ENCODE results near the gene ZC3HAV1.
"Not testable (repeated sequence)": the region's sequence is repeated elsewhere in the genome, so short reads cannot be mapped to it uniquely, and the experiment has no call there.

The ZC3HAV1 gene

DNA sequence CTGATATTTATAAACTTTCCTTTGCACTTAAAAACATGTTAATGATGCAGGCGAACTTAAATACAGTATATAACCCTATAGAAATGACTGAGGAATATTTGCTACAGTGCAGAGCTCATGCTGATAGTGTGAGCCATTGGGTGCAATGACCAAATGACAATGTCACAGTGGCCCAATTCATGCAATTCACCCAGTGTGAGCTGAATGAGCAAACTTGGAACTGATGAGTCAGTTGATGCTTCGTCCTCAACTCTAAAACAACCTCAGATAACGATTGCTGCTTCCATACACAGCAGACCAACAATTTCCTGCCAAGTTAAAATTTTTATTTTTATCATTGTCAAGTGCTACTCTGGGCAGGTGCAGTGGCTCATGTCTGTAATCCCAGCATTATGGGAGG lies 61.5 kb downstream of the ZC3HAV1 start:
- DNase-seq = no peak

DNA sequence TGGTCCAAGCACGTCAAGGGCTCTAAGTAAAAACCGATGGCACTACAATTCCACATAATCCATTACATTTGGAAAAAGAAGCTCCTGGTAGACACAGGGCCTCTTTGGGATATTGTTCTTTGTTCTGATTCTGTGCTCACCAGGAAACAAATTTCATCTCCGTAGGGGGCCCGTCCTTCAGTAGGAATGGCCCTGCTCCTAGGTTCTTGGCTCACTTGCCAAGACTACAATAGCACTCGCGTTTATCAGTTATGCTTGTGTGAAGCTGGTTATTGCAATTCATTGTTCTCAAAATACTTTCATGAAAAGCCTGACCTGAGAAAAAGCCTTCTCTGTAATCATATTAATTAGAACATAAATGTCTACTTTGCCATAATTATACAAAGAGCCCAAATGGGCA lies 63.4 kb downstream of the ZC3HAV1 start:
- DNase-seq = no peak

DNA sequence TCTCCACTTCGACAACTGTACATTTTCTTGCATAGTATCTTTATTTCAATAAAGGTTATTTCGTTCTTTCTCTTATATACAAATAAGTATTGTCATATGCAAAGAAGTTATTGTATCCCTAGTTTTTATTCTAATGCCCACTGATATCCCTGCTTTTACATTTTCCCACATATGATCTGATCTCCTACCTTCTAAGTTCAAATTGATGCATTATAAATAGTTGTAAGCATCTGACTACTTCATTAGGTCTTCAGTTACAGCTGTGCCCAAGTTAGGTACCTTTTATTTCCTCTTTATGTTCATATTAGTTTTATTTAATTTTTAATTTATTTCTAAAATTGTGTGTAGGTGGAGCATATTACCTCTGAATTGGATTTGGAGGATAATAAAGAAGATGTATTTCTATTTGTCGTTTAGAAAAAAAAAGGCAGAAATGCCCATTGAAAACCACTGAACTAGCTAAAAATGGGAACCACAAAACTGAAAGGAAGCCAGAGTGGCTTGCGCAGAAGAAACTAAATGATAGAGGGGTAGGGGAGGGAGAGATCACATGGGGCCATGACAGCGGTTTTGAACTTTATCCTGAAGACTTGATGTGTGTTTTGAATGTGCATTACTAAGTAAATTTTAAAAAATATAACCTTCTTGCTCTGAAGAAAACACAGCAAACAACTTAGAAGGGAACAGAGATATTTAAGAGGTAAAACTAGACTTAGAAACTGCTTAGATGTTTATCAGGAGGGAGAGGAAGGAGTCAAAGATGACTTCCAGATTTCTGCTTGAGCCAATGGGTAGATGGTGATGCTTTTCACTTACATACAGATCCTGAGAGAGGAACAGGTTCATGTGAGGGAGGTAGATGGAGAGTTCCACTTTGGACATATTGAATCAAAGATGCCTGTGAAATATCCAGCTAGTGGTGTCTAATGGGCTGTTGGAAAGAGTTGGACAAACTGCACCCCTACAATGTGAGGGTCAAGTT lies 64.4 kb downstream of the ZC3HAV1 start:
- DNase-seq = no peak

DNA sequence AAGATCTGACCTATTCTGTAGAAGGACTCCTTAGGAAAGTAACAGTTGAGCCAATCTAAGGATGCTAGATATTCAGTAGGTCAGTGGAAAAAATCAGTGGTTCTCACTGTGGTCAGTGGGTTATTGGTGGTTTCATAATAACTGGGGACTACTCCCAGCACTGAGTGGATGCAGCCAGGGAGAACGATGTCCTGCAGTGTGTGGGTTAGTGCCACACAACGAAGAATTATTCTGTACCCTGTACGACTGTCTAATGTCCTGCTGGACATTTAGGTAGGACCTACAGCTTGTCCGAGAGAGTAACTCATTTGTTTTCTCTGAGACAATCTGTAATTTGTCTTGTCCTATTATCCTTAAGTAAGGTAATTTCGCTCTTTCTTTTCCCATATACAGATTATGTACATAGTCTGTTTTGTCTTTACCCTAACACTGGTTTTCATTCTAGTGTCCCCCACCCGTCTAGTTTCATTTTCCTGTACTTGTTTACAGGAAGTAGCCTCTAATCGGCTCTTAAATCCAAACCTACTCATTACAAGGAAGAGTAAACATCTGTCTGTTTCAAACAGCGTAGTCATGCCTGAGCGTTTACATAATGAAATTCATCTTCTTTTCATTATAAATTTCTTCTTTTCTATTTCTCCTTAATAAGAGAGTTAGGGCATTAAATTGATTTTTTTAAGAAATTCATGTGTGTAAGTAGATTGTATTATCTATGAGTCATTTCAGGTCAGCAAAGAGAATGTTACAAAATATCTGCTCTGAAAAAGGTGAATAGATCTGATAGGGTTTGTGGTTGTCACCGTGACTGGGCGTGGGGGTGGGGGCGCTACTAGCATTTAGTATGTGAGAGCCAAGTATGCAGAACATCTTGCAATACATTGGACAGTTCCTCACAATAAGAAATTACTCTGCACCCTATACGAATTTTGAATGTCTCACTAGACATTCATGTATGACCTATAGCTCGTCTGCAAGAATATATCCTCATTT lies 65.4 kb downstream of the ZC3HAV1 start:
- no peak for DNase-seq

DNA sequence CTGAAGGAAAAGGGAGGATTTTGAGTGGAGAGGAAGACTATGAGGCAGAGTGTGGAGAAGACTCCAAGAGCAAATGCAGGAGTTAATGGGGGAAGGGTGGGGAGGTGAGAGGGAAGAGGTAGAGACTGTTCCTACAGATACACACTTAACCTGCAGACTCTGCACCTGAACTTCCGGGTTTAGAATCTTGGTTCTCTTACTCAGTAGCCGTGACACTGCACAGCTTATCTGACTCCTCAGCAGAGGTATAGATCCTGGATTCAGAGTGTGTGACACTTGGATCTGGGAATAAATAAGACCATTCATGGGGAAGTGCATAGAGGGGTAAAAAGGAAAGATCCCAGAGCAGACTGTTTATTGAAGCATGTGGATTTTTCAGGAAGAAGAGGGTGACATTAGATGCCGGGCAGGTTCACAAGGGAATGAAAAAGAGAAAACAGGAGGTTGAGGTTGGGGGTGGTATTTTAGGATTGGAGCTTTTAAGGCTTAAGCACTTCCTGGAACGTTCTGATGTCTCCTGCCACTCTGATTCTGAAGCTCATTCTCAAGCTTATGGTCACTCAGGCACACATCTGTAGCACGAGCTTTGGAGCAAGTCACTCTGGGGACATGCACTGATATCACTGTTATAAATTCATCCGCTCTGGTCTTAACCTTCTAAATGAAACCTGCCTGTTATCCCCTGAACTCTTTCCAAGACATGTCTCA lies 68.0 kb downstream of the ZC3HAV1 start:
- DNase-seq = no peak

DNA sequence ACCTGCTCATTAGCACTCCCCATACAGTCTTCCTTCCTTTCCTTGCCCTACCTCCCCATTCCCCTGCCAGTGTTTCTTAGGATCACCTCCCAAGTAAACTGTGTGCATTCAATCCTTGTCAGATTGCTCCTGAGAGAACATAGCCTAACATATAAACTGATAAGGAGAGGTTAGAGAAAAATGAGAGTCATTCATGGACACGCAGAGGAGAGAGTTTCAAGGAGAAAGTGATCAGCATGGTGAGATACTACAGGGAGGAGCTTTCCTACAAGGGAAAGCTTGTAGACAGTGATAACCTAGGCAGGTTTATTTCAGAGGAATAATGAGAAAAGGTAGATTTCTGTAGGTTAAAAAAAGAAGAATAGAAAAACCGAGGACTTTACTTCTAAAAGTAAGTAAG lies 70.8 kb downstream of the ZC3HAV1 start:
- DNase-seq = no peak

DNA sequence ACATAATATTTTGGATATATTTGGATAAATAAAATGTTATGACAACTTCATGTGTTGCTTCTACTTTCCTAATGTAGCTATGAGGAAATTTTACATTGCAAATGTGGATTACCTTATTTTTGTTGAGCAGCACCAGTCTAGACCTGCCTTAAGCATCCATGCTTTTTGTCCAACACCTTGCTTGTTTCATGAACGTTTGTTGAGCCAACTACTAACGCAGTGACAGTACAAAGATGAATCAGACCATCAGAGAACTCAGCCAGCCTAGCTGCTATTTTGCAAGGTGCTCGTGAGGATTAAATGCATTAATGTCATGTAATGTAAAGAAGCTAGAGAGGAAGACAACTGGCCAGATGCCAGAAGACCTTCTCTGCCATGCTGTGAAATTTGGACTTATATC lies 72.6 kb downstream of the ZC3HAV1 start:
- DNase-seq = no peak

DNA sequence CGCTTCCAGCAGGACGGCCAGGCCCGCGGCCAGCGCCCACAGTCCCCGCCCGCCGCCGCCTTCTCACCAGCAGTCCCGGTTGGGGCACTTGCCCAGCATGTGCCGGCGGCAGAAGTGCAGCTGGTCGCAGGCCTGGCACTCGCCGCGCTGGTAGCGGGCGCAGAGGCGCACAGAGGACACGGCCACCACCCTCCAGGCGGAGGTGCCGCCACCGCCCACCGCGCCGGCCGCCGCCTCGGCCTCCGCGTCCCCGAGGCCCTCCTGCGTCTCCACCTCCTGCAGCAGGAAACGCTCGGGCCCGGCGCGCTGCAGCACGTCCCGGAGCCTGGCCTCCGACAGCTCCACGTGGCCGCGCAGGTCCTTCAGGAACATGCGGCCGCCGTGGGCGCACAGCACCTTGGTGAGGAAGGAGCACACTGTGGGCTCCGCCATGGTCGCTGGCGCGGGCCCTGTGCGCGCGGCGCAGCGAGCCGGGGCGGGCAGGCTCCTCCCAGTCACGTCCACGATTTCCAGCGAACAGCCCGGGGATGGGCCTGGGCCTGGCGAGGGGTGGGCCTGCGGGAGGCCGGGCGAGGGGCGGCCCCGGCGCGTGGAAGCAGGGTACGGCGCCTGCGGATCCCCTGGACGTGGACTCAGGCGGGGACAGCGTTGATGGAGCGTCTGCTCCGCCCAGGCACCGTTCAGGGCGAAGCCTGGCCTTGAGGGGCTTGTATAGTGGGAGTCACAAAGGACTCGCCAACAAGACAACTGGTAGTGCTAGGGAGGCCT lies 73.8 kb downstream of the ZC3HAV1 start, which contains the start of gene ZC3HAV1L:
ZC3HAV1L (minus strand) TSS at position 457 of the 768 bp plus-strand sequence; CDS start at position 432, 25 bp downstream.
- peak; percentile 48 for DNase-seq

DNA sequence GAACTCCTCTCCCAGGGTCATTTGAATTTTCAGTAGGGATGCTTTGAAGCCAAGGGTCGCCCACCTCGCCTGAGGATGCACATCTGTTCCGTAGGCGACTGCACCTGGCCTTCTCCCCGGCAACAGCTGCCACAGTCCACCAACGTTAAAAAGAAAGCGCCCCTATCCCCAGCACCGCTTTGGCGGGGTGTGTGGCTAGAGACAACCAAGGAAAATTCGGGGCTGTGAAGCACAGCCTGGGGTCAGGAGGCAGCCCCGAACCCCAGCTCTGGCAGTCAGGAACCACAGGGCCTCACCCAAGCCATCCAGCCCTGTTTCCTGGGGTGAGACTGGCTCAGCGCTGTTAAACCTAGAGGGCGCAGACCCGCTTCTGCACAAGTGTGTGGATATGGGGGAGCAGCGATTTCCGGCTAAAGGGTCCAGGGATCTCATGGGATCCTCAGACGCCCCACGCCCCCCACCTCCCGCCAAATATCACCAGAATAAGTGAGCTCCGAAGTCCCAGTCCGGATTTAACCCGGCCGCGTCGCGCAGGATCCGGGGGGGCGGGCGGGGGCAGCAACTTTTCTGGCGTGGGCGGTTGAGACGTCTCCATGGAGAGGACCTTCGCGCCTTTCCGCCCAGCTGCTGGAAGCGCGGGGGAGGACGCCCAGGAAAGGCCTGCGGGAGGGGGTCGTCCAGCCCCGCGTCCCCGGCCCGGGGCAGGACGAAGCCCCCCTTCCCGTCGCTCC lies 74.5 kb downstream of the ZC3HAV1 start:
- peak; percentile 7 for DNase-seq

DNA sequence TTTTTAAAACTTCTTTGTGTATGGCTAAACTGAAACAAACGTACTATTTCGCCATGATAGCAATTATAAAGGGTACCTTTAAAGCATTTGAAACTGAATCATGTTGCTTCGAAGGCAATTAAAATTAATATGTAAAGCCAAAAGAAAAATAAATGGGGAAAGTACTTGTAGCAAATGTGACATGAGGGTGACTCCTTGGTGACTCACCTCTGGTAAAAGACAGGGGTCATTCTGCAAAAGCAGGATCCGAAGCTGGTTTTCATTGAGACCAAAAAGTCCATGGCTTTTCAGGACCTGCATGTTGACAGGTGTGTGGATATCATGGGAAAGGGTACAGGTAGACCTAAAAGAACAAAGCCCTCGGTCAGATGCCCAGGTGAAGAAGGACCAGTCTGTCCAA lies 75.2 kb downstream of the ZC3HAV1 start:
- no peak for DNase-seq

DNA sequence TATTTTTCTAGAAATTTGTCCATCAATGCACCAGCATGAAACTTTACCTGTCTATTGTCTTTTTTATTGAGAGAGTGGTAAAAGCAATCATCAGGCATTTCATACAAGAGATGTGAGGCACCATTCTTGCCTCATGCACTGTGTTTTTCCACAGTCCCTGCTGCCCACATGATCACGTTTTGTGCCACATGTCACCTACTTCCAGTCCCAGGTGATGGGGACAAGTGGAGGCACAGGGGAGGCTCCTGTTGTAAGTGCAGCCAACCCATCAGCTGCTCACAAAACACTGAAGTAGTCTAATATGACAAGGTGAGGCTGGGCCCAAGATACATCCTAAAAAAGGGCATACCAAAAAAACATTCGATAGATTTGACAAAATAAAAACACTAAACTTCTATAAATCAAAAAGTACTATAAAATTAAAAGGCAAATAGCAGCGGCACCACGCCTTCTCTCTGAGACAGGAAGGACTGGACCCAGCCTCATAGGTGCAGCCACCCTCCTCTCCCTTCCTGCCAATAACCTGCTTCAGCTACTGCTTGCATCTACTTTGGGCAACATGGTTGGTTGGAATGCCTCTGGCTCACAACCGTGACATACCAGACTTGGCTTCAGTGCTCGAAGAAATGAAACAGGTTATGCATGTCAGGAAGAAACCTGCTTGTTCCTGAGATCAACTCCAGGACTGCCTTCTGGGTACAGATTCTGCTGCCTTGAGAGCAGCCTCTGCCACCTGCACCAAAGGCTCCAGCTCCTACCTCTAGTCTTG lies 76.0 kb downstream of the ZC3HAV1 start:
- DNase-seq = no peak

DNA sequence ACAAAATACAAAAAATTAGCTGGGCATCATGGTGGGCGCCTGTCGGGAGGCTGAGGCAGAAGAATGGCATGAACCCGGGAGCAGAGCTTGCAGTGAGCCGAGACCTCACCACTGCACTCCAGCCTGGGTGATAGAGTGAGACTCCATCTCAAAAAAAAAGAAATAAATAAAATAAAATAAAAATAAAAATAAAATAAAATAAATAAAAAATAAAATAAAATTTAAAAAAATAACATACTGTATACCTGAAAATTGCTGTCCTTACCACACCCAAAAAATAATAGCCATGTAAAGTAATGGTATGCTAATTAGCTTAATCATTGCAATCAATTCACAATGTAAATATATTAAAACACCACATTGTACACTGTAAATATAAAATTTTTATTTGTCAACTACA lies 77.0 kb downstream of the ZC3HAV1 start:
- no peak for DNase-seq

DNA sequence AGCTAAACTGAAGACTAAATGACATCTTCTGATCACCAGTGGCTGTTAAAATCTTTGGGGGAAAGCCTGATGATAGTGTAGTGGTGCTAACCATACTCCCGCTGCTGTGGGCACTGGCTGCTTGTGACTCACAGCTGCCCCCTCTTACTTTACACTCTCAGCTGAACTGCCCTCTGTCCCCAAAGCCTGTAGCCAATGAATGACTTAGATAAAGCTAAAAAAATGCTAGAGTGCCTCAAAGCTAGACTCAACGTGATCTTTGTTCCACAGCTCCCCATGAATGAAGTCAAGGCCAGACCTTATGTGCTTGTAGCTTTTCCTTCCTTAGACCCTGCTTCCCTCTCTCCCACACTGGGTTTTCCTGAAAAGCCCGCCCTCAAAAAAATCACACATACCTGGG lies 80.2 kb downstream of the ZC3HAV1 start:
- DNase-seq = no peak

DNA sequence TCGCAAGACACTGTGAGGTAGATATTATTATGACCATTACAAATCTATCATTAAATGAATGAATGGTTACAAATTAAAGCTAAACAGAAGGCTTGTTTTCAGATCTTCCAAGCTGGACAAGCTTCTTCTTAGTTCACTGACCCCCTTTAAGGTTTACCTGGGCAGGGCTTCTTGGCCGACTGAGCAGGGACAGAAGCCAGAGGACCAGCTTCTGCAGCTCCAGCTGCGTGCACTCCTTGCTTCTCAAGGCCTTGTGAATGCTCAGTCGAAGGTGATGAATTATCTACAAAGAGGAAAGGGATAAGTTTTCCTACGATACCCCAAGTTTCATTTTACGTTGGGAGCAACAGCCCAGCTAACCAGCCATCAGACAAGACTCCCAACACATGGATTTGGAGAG lies 83.0 kb downstream of the ZC3HAV1 start:
- DNase-seq = no peak

DNA sequence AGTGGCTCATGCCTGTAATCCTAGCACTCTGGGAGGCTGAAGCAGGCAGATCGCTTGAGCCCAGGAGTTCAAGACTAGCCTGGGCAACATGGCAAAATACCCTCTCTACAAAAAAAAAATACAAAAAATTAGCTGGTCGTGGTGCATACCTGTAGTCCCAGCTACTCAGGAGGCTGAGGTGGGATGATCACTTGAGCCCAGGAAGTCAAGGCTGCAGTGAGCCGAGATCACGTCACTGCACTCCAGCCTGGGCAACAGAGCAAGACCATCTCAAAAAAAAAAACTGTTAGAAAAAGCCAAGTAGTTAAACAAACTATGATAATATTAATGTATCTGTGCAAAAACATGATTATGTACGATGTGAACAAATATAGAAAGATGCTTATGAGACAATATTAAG lies 83.7 kb downstream of the ZC3HAV1 start:
- DNase-seq = not testable (repeated sequence)

DNA sequence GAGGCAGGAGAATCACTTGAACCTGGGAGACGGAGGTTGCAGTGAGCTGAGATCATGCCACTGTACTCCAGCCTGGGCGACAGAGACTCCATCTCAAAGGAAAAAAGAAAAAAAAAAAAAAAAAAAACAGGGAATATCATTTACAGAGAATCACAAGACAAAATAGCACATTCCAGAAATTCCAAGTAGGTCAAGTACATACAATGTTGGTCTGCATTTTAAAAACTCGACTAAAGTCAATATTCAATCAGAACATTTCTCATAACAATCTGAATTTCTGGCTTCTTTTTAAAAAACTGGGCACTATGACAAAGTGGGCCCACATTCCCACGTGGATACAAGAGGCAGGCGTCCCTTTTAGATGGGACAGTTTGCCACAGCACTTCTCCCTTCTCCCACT lies 86.4 kb downstream of the ZC3HAV1 start:
- DNase-seq = no peak

DNA sequence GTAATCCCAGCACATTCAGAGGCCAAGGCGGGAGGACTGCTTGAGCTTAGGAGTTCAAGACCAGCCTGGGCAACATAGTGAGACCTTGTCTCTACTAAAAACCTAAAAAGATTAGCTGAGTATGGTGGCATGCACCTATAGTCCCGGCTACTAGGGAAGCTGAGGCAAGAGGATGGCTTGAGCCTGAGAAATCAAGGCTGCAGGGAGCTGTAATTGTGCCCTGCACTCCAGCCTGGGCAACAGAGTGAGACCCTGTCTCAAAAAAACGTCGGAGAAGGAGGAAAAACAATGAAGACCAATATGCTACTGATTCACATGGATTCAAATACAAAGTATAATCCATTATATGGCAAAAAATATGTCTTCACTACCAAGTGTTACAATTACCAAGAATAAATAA lies 87.2 kb downstream of the ZC3HAV1 start:
- DNase-seq = no peak

DNA sequence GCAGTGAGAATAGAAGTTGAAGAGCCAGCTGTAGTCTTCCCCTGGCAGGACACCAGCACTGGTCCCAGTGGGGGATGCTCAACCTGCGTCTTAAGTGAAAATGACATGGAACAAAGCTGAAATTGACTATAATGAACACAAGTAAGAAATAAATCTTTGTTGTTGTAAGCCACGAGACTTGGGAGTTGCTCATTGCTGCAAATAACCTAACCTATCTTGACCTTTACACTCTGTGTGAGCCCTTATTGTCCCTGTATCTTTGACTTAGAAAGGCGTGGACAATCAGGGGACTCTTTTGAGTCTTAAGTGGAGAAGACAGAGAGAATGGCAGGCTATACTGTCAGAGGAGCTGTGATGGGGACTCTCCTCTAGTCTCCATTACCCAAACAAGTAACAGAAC lies 90.6 kb downstream of the ZC3HAV1 start:
- no peak for DNase-seq

DNA sequence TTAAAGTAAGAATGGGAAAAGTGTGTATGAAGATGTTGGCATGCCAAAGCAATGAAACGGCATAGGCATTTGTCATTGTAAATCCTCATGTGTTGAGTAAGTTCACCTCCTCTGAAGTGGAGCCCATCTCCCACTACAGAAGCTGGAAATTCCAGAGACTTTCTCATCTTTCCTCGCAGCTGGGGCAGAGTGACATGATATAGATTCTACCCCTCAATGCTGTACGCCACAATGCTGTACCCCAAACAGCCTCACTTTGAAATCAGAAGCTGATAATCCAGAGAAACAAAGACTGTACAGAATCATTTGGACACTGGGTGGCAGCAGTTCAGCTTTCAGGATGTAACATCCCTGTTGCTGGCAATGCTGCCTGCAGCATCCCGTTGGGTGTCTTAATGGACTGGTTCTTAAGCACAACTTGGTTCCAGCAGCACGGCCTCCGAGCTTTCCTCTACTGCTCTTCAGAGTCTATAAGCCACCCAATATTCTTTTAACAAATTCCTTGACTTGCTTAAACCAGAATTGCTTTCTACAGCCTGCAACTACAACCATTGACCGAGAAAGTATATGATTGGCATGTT lies 92.5 kb downstream of the ZC3HAV1 start:
- peak; percentile 49 for DNase-seq

DNA sequence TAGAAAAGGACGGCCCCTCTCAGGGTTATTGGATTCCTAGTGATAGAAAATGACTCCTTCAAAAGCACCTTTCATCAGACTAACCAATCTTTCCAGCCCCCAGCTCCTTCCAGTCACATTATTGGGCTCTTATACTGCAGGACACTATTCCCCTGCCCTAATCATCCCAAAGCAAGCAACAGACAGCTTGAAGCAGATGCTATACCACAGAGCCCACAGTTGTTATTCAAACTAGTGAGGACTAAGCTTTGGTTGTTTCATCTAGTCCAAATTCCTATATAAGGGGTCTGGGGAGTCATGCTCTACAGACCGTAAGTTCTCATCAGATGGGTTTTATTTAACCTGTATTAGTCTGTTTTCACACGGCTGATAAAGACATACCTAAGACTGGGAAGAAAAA lies 98.1 kb downstream of the ZC3HAV1 start:
- DNase-seq = no peak

Data from NCI-H226 (cell line).